Transverse colon (tissue), 4 donors: ENCODE data around the gene WNT6.

ENCODE experiments used
- EP300 ChIP-seq: sonication (generic); formaldehyde crosslinking; IDR thresholded peaks from one replicate; pipeline ENCODE4 v1.6.1; 2017; ENCODE audit warnings: antibody characterized with exemption, low read depth
- POLR2AphosphoS5 ChIP-seq, 3 donors: sonication (generic); formaldehyde crosslinking; IDR thresholded peaks; one replicate each; pipeline ENCODE4 v1.6.1; 2016; ENCODE audit warnings: antibody characterized with exemption in 3 of 3
- TF ChIP-seq, protein P1 (sequence below), 5 experiments: fragments of 200-600 bp in 3 of 5; fragments of 450-650 bp in 2 of 5; sonication (generic) in 3 of 5; IDR thresholded peaks; 1 replicate in 2 of 5; 2 replicates in 3 of 5; pipeline ENCODE4 v1.5.1; 2016 to 2017; ENCODE audit warnings: antibody characterized with exemption in 5 of 5, inconsistent platforms in 3 of 5, mild to moderate bottlenecking in 2 of 5, moderate library complexity in 1 of 5

DNA sequence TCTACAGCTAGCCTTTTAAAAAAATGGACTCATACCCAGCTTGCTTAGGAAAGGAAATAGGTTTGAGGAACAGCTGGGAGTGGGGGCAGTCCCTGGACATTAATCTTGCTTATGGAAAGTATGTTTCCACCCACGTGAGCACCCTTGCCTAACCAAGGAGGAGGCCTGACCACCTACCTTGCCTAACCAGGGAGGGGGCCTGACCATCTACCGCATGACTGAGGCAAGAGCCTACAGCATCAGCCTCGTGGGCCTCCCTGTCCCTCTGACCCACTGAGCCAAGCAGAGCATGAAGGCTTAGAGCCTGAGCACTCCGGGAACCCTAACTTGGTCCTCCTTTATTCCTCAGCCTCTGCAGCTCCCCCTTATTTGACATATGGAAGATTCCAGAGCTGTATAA lies 48.2 kb upstream of the WNT6 start:
- TF ChIP-seq, protein P1, sequence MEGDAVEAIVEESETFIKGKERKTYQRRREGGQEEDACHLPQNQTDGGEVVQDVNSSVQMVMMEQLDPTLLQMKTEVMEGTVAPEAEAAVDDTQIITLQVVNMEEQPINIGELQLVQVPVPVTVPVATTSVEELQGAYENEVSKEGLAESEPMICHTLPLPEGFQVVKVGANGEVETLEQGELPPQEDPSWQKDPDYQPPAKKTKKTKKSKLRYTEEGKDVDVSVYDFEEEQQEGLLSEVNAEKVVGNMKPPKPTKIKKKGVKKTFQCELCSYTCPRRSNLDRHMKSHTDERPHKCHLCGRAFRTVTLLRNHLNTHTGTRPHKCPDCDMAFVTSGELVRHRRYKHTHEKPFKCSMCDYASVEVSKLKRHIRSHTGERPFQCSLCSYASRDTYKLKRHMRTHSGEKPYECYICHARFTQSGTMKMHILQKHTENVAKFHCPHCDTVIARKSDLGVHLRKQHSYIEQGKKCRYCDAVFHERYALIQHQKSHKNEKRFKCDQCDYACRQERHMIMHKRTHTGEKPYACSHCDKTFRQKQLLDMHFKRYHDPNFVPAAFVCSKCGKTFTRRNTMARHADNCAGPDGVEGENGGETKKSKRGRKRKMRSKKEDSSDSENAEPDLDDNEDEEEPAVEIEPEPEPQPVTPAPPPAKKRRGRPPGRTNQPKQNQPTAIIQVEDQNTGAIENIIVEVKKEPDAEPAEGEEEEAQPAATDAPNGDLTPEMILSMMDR (IDR thresholded peaks at IDR 0.05) = no peak
- TF ChIP-seq EP300 = no peak
- TF ChIP-seq POLR2AphosphoS5 (IDR thresholded peaks at IDR 0.05) = no peak
